ENCODE results near the gene RYK.
"Not testable (repeated sequence)": the region's sequence is repeated elsewhere in the genome, so short reads cannot be mapped to it uniquely, and the experiment has no call there.

The RYK gene

GRCh38 chr3:134255404-134255803, 4.7 kb upstream of the RYK start:
- DNase-seq (ENCODE audit: low read depth in 2 of 2) = no peak

DNA sequence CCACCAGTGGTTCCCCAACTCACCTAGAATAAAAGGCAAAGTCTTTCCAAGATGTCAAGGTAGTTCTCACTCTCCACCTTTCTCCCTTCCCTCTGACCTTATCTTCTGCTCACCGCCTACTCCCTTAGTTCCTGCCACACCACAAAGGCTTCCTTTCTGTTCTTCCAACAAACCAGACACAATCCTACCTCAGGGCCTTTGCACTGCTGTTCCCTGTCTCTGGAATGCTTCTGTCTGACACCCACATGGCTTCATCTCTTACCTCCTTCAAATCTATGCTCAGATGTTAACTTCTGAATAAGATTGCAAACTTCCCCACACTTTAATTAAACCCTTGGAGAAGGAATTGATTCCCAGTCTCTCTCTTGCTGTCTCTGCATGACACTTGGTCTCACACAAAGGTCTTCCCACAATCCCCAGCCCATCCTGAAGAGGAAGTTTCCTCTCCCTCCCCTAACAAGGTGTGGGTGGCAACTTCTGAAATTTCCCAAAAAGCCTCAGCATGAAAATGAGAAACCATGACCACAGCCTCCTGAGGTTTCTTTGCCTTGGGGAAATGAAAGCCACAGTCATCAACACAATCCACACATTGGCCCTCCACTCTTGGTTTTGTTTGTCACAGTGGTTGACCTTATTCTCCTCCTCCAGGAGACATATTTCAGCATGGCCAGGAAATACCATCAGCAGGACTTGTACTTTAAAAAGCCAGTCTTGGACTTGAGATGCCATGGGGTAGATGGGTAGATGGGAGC, 3.0 kb upstream of the RYK start:
- no peak for DNase-seq (ENCODE audit: low read depth in 2 of 2)

DNA sequence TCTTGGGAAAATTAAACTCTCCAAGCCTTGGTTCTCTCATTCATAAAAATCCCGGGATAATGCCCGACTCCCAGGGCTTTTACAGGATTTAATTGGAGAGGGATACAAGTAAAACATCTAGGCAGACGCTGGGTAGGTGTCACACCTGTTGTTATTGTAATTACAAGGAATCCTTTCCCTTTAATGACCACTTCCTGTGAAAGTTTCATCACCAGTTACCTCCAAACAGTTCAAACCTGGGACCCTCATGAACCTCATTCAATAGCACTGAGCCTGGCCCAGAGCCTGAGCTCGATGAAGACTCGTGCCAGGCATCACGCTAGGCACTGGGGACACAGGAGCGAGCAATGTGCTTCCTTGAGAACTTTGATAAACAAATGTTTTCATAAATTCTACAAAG, 2.1 kb upstream of the RYK start:
- DNase-seq (ENCODE audit: low read depth in 2 of 2) = no peak

- no peak for DNase-seq (ENCODE audit: low read depth in 2 of 2)
These were observed 1.2 kb upstream of the RYK start for GRCh38 chr3:134251731-134252391.

DNA sequence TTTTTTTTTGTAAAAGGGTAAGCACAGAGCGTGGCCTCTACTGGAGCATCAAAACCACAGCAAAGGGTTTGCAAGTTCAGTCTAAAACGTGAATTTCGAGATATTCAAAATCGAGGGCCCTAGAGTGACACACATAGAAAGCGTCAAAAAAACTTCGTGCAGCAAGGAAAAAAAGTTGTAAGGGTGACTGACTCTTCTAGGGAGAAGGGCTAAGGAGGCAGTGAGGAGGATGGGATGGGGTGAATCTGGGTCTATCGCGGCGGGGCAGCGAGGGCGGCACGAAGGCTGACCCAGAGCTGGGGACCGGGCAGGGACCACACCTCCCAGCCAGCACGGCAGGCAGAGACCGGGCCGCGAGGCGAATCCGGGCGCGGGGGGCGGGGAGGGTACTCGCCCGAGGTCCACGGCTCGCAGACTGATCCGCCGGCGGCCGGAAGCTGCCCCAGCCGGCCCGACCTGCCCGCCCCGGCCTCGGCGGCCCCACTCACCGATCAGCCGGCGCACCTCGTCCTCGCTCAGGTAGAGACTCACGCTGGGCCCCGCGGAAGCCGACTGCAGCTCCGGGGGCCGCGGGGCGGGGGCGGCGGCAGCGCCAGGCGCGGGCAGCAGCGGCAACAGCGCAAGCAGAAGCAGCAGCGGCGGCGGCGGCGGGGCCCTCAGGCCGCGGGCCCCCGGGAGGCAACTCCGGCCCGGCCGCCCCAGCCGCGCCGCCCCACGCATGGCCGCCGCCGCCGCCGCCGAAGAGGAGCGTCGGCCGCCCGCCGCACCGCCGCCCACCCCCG, 533 bp downstream of the RYK start:
- peak; percentile 7 to 14 for DNase-seq (ENCODE audit: low read depth in 2 of 2)

DNA sequence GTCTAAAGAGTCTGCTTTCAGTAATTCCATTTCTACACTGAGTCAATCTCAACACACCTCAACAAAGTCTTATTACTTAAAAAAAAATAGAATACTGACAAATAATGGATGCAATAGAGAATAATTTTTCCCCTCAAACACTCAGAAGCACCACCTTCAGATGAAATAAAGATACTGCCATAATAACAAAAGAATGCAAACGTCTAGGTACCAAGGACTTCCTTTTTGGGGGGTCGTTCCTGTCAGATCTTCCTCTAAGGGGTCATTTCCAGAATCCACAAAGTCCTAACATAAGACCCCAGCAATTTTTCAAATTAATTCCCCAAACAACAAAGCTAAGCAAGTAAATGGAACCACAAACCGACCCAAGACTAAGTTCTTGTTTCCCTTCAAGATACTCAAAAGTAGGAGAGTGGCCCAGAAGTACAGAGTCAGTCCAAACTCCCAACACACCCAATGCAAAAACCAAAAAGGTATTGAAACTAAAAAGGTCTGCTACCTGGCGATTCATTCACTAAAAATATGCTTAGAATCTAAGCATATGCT, 1.3 kb downstream of the RYK start:
- DNase-seq (ENCODE audit: low read depth in 2 of 2) = no peak

- DNase-seq (ENCODE audit: low read depth in 2 of 2) = no peak
These were observed 5.7 kb downstream of the RYK start for GRCh38 chr3:134244921-134245320.

- no peak for DNase-seq (ENCODE audit: low read depth in 2 of 2)
These were observed 7.7 kb downstream of the RYK start for GRCh38 chr3:134242649-134243617.

- DNase-seq (ENCODE audit: low read depth in 2 of 2) = no peak
These were observed 11.1 kb downstream of the RYK start for GRCh38 chr3:134239538-134239937.

- no peak for DNase-seq (ENCODE audit: low read depth in 2 of 2)
These were observed 13.1 kb downstream of the RYK start for GRCh38 chr3:134237454-134238145.

DNA sequence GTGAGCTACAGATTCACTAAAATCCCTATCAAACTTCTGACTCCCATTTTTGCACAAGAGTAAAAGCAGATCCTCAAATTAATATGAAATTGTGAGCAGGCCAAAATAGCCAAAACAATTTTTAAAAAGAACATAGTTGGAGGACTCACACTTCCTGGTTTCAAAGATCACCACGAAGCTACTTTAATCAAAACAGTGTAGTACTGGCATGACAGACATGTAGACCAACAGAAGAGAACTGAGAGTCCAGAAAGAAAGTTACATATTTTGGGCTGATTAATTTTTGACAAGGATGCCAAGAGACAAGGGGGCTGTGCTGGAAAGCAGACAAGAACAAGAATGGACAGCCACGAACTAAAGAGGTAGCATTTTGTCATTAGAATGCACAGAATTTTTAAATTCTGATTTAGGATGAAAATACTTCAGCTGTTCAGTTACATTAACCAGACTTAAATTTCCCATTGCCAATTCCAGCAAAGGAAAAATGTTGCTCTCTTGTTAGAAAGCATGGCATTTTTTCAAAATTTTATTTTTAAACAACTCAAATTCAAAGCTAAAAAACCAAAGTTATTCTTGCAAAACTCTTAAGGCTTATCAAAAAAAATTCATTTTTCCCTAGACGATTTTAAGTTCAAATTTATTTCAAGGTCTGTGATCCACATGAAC, 14.0 kb downstream of the RYK start:
- DNase-seq (ENCODE audit: low read depth in 2 of 2) = no peak

GRCh38 chr3:134235577-134236076, 15.0 kb downstream of the RYK start:
- DNase-seq (ENCODE audit: low read depth in 2 of 2) = no peak

DNA sequence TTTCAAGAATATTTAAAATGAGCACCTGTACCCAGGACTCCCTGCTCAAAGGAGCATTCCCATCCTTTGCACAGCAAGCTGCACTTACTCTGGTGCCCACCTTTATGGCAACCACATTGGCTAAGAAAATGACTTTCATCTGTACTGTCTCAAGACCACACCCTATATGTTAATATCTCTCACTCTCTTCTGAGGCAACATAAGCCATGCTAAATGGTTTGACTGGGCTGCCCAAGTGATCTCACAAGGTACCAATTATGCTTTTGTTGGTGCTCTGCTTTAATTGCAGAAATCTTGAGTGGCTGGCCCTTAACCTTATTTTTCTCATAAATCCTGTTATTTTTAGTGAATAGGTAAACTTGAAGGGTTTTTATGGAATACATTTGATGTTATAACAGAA, 17.7 kb downstream of the RYK start:
- DNase-seq (ENCODE audit: low read depth in 2 of 2) = no peak

DNA sequence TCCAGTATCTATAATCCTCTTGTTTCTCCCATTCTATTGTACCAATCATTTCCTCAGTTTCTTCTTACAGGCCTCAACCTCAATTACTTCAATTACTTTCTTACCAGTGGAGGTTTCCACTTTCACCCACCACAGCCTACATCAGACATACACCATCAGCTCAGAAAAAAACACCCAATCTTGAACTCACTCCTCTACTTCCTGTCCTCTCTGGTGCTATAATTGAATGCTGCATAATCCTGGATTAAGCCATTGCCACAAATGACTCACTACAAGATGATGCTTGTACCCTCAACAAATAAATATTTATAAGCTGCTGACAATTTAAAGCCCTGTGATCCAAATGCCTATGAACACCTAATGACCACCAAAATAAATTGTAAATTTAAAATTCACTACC, 18.5 kb downstream of the RYK start:
- DNase-seq (ENCODE audit: low read depth in 2 of 2) = no peak

GRCh38 chr3:134231131-134231530, 19.5 kb downstream of the RYK start:
- no peak for DNase-seq (ENCODE audit: low read depth in 2 of 2)

DNA sequence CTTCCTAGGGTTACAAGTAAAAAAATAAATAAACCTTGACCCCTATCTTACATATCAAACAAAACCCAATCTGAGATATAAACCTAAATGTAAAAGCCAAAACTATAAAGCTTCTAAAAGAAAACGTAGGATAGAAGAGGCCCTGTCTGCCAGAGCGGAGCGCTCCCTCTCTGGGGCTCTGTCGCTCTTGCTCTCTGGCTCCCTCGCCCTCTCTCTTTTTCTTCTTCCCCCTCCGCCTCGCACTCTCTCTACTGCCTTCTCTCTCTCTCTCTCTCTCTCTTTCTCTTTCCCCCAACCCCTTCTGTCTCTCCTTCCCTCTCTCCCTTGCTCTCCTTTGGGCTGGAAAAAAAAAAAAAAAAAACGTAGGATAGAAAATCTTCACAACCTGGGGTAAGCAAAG, 21.6 kb downstream of the RYK start:
- no peak for DNase-seq (ENCODE audit: low read depth in 2 of 2)

- no peak for DNase-seq (ENCODE audit: low read depth in 2 of 2)
These were observed 22.2 kb downstream of the RYK start for GRCh38 chr3:134228479-134228878.

- DNase-seq (ENCODE audit: low read depth in 2 of 2) = no peak
These were observed 22.6 kb downstream of the RYK start for GRCh38 chr3:134228035-134228434.

DNA sequence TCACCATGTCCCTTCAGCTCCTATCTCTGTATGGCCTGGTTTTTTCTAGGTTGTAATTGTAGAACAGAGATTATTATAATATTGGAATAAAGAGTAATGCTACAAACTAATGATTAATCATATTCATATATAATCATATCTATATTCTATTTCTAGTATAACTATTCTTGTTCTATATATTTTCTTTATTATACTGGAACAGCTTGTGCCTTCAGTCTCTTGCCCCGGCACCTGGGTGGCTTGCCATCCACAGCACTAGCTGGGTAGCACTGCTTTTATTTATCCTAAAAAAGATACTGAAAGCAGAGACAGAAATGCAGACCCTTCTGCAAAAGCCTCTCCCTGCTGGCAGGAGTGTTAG, 25.9 kb downstream of the RYK start:
- not testable (repeated sequence) for DNase-seq (ENCODE audit: low read depth in 2 of 2)

- no peak for DNase-seq (ENCODE audit: low read depth in 2 of 2)
These were observed 27.8 kb downstream of the RYK start for GRCh38 chr3:134222835-134223234.
